GM23248 (cell line): ENCODE results near the gene TMEM229B. TPM values are rescaled to one million over a fixed set of nuclear protein-coding genes. Genes with fewer than 3 reads are reported as not detected.

Experiments
- DNase-seq: peaks from one replicate; pipeline ENCODE4 v3.0.0-alpha.2; 2015
- H2AFZ ChIP-seq: fragments of 200-600 bp; sonication (generic); 2 replicates; pipeline ENCODE4 v1.6.1; 2016; ENCODE audit warnings: antibody characterized with exemption
- H3F3A ChIP-seq: fragments of 200-600 bp; sonication (generic); 2 replicates; pipeline ENCODE4 v1.6.1; 2016; ENCODE audit warnings: mild to moderate bottlenecking, antibody characterized with exemption, mixed run types; ENCODE audit not compliant: insufficient read depth
- H3K27ac ChIP-seq: fragments of 200-600 bp; sonication (generic); 2 replicates; pipeline ENCODE4 v1.5.1; 2016; ENCODE audit warnings: mild to moderate bottlenecking
- H3K27me3 ChIP-seq: fragments of 200-600 bp; sonication (generic); replicated peaks from 2 replicates; pipeline ENCODE4 v1.6.1; 2016; ENCODE audit warnings: mild to moderate bottlenecking; ENCODE audit not compliant: insufficient read depth
- H3K36me3 ChIP-seq: fragments of 200-600 bp; sonication (generic); 2 replicates; pipeline ENCODE4 v1.6.1; 2016; ENCODE audit warnings: low read depth, mild to moderate bottlenecking
- H3K4me1 ChIP-seq: fragments of 200-600 bp; sonication (generic); 2 replicates; pipeline ENCODE4 v1.6.1; 2016; ENCODE audit warnings: mild to moderate bottlenecking; ENCODE audit not compliant: insufficient read depth
- H3K4me2 ChIP-seq: fragments of 200-600 bp; sonication (generic); one replicate; pipeline ENCODE4 v1.6.1; 2016; ENCODE audit warnings: mild to moderate bottlenecking; ENCODE audit not compliant: unreplicated experiment
- H3K4me3 ChIP-seq: fragments of 200-600 bp; sonication (generic); 2 replicates; pipeline ENCODE4 v1.5.1; 2016; ENCODE audit warnings: mild to moderate bottlenecking
- H3K79me2 ChIP-seq: fragments of 200-600 bp; sonication (generic); 2 replicates; pipeline ENCODE4 v1.6.1; 2016; ENCODE audit warnings: mild to moderate bottlenecking; ENCODE audit not compliant: insufficient read depth
- H3K9ac ChIP-seq: fragments of 200-600 bp; sonication (generic); 2 replicates; pipeline ENCODE4 v1.6.1; 2016; ENCODE audit warnings: mild to moderate bottlenecking
- H3K9me2 ChIP-seq: fragments of 200-600 bp; sonication (generic); 2 replicates; pipeline ENCODE4 v1.6.1; 2016; ENCODE audit warnings: mixed run types, mild to moderate bottlenecking, moderate library complexity; ENCODE audit not compliant: insufficient read depth
- H3K9me3 ChIP-seq: fragments of 200-600 bp; sonication (generic); one replicate; pipeline ENCODE4 v1.6.1; 2017; ENCODE audit warnings: low read depth
- H4K20me1 ChIP-seq: fragments of 200-600 bp; sonication (generic); 2 replicates; pipeline ENCODE4 v1.6.0; 2016; ENCODE audit not compliant: insufficient read depth
- EZH2 ChIP-seq: fragments of 200-600 bp; sonication (generic); IDR thresholded peaks from 2 replicates; pipeline ENCODE4 v1.6.1; 2018; ENCODE audit warnings: antibody characterized with exemption, mild to moderate bottlenecking; ENCODE audit not compliant: insufficient read depth, poor library complexity, severe bottlenecking
- EZH2phosphoT487 ChIP-seq: fragments of 200-600 bp; sonication (generic); IDR thresholded peaks from 2 replicates; pipeline ENCODE4 v1.6.1; 2018; ENCODE audit warnings: antibody characterized with exemption, moderate library complexity, mild to moderate bottlenecking, low read depth; ENCODE audit not compliant: insufficient read depth
- WGBS, 2 experiments: methylation state at CpG; one replicate each; pipeline ENCODE4 v1.1.6; 2015 to 2017; ENCODE audit warnings: low lambda C conversion rate in 2 of 2, low coverage in 1 of 2; ENCODE audit errors: missing lambda C conversion rate in 2 of 2; 5-methylcytosine and 5-hydroxymethylcytosine counted together
- in situ Hi-C: fragments of 300-500 bp; cut with MboI; formaldehyde crosslinking; loops from 2 replicates; pipeline ENCODE4 v1.15.0; 2020
- polyA plus RNA-seq: library from polyadenylated mRNA; unstranded; fragments of >200 nt; fragmentation: Nextera tagmentation; extraction: Ambion mirVana; gene quantifications from 2 replicates; pipeline ENCODE4 v1.2.1, GENCODE V29; 2016
- total RNA-seq: library from RNA; depleted of rRNA; stranded (reverse); fragments of >200 nt; shearing (Covaris generic); gene quantifications from 2 replicates; pipeline ENCODE4 v1.2.3, GENCODE V29; 2014; rRNA removed

Gene TMEM229B
- 0.65 and 1.1 TPM in 2 replicates for total RNA-seq
- 0.43 and 0.48 TPM in 2 replicates for polyA plus RNA-seq

GRCh38 chr14:67487937-67488893 is at the start of gene TMEM229B:
TMEM229B (minus strand) TSS chr14:67488721; CDS start chr14:67473923, 14,798 bp downstream.
- in situ Hi-C loops, result no loop called here
- no peak within 1 kb of the TSS for H3K27ac ChIP-seq
- no peaks in the 10 kb centered on the region for H3K9me2 ChIP-seq
- no peak for DNase-seq
- no peaks in the 10 kb centered on the region for H3K79me2 ChIP-seq
- no peaks in the 10 kb centered on the region for H4K20me1 ChIP-seq
- no peaks in the 10 kb centered on the region for H3K27me3 ChIP-seq
- no peak within 1 kb of the TSS for H3K4me3 ChIP-seq
- 60 to 61% methylated on average over 13 of the region's 13 CpGs for WGBS, 2 experiments
- no peaks in the 10 kb centered on the region for H3K4me1 ChIP-seq
- H2AFZ ChIP-seq, result no peak within 1 kb of the TSS
- H3K9ac ChIP-seq, result no peak within 1 kb of the TSS
- no peak for TF ChIP-seq EZH2
- TF ChIP-seq EZH2phosphoT487, result no peak
- H3K4me2 ChIP-seq, result no peak within 1 kb of the TSS
- H3K9me3 ChIP-seq, result no peaks in the 10 kb centered on the region
- H3F3A ChIP-seq, result no peaks in the 10 kb centered on the region
- H3K36me3 ChIP-seq, result no peaks in the 10 kb centered on the region

DNA sequence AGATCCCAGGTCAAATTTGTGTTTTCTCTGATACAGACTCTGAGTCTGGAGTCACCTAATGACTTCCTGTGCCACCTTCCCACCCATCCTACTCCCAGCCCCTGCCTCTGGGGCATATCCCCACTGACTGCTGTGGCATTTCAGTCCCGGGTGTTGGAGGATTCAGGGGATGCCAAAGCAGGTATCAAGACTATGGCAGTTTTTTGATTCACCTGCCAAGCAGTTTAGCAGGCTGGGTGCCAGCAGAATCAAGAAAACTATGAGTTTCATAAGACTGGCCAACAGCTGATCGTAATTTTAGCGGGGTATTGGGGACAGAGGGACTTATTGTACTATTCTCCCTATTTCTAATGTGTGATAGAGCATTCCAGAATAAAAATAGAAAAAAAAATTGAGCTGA is 49.2 kb upstream of the TMEM229B start:
- Histone ChIP-seq H3K27me3 (peaks cover 45% of the 10 kb centered on the region), H3K9me2 (no peaks in the 10 kb centered on the region), H2AFZ (no peak overlapping the region), H3K4me1 (no peaks in the 10 kb centered on the region), H3K4me3 (no peak overlapping the region), H4K20me1 (no peaks in the 10 kb centered on the region), H3F3A (no peaks in the 10 kb centered on the region), H3K36me3 (no peaks in the 10 kb centered on the region), H3K79me2 (no peaks in the 10 kb centered on the region), H3K4me2 (no peak overlapping the region), H3K9me3 (no peaks in the 10 kb centered on the region), H3K9ac (no peak overlapping the region), H3K27ac (no peak overlapping the region)
- no peak for DNase-seq
- in situ Hi-C loops, result no loop called here
- 65% methylated on average over 3 of the region's 3 CpGs for WGBS, 2 experiments
- TF ChIP-seq EZH2, result no peak
- no peak for TF ChIP-seq EZH2phosphoT487

DNA sequence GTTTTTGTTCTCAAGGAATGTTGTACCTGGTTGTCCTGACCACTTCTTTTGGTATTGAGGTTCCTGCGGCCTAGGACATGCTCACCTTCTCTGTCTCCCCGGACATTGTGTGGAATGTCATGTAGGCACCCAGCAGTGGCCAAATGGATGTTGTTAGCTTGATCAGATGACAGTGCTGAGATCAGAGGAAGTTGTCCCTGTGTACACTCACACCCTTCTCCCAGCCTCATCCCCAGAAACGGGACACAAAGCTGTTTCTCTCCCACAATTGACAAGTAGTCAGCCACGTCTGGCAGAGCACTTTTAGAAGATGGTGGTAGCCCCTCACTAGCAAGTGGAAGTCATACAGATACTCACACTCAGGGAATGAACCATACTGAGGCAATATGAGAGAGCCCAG is 47.6 kb upstream of the TMEM229B start:
- Histone ChIP-seq H4K20me1 (no peaks in the 10 kb centered on the region), H3K9me3 (no peaks in the 10 kb centered on the region), H3K9ac (no peak overlapping the region), H2AFZ (no peak overlapping the region), H3K36me3 (no peaks in the 10 kb centered on the region), H3K4me1 (no peaks in the 10 kb centered on the region), H3K79me2 (no peaks in the 10 kb centered on the region), H3K4me3 (no peak overlapping the region), H3K4me2 (no peak overlapping the region), H3K9me2 (no peaks in the 10 kb centered on the region), H3K27me3 (peaks cover 31% of the 10 kb centered on the region), H3K27ac (no peak overlapping the region), H3F3A (no peaks in the 10 kb centered on the region)
- DNase-seq, result no peak
- TF ChIP-seq EZH2phosphoT487, result no peak
- no peak for TF ChIP-seq EZH2
- in situ Hi-C loops, result no loop called here
- WGBS, 2 experiments, result 53 to 58% methylated on average over 4 of the region's 4 CpGs

DNA sequence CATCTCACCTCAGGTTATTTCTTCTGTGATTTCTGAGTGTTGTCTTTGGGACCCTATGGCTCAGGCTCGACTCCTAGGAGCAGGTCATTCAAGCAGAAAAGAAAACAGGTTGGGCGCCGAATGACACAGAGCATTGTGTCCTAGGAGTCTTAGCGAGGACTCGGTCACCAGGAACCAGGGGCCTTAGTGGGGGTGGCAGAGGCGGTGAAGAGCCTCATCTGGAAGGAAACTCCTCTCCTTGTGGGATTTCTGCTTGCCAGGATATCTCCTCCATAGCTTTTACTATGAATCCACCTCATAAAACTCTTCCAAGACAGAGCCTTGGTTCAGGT is 45.2 kb upstream of the TMEM229B start:
- peak overlapping the region; percentile 88 for H3K4me3 ChIP-seq
- no peak overlapping the region for H3K9ac ChIP-seq
- H3F3A ChIP-seq, result no peaks in the 10 kb centered on the region
- no peaks in the 10 kb centered on the region for H3K79me2 ChIP-seq
- TF ChIP-seq EZH2, result no peak
- TF ChIP-seq EZH2phosphoT487, result no peak
- H3K27me3 ChIP-seq, result peaks cover 9% of the 10 kb centered on the region
- WGBS, 2 experiments, result 58 to 64% methylated on average over 6 of the region's 6 CpGs
- peak overlapping the region; percentile 72 for H3K4me2 ChIP-seq
- no peaks in the 10 kb centered on the region for H3K9me3 ChIP-seq
- H3K36me3 ChIP-seq, result no peaks in the 10 kb centered on the region
- no peaks in the 10 kb centered on the region for H3K9me2 ChIP-seq
- in situ Hi-C loops, result no loop called here
- H3K4me1 ChIP-seq, result no peaks in the 10 kb centered on the region
- H4K20me1 ChIP-seq, result no peaks in the 10 kb centered on the region
- no peak overlapping the region for H3K27ac ChIP-seq
- DNase-seq, result no peak
- H2AFZ ChIP-seq, result peak overlapping the region; percentile 95
